RWPE1 (cell line): ENCODE measurements around the gene MGST3.
"Not testable (repeated sequence)": the region's sequence is repeated elsewhere in the genome, so short reads cannot be mapped to it uniquely, and the experiment has no call there.

ENCODE experiments used
- CTCF ChIA-PET: fragments of 350-600 bp; sonication (Branson Sonifier 250); formaldehyde crosslinking; extraction: SDS; loops from one replicate; lab custom pipeline; 2021; lab: Yijun Ruan, JAX
- POLR2A ChIA-PET: fragments of 400-600 bp; formaldehyde crosslinking; extraction: SDS; loops from one replicate; lab custom pipeline; 2020; ENCODE audit warnings: antibody characterized with exemption; ENCODE audit not compliant: low non-redundant PET; lab: Yijun Ruan, JAX
- DNase-seq: peaks from one replicate; pipeline ENCODE4 v3.0.0; 2012; ENCODE audit warnings: low spot score
- H3K27ac ChIP-seq: fragments of 450-650 bp; 2 replicates; pipeline ENCODE4 v1.5.1; 2017
- CTCF ChIP-seq: fragments of 450-650 bp; conservative IDR thresholded peaks from 2 replicates; pipeline ENCODE4 v1.5.1; 2017; ENCODE audit warnings: low read depth, mild to moderate bottlenecking

The MGST3 gene

GRCh38 chr1:165597883-165598675 is 33.0 kb upstream of the MGST3 start:
- TF ChIP-seq CTCF = no peak
- POLR2A ChIA-PET = no interaction called here
- CTCF ChIA-PET = interaction anchor here (0.6 to 1.0 kb wide), 3 partner anchors 194 to 231 kb away, joined by 3 read pairs; no protein-coding TSS in a partner anchor
- DNase-seq = peak; percentile 95
- peak overlapping the region; percentile 82 for H3K27ac ChIP-seq

DNA sequence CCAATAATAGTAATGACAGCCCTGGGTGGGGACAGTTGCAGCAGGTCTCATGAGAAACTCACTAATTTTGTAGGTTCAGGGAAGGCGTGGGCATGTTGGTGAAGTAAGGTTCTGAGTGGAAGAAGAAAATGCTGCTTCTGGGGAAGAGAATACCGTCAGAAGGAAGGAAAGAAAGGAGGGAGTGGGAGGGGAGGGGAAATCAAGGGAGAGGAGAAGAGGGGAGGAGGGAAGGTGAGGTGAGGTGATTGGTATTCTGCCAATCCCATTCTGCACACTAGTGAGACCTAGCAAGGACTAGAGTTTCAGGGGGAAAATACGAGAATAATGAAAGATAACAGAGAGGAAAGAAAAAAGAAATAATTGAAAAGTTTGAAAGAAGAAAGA is 32.4 kb upstream of the MGST3 start:
- POLR2A ChIA-PET = no interaction called here

DNA sequence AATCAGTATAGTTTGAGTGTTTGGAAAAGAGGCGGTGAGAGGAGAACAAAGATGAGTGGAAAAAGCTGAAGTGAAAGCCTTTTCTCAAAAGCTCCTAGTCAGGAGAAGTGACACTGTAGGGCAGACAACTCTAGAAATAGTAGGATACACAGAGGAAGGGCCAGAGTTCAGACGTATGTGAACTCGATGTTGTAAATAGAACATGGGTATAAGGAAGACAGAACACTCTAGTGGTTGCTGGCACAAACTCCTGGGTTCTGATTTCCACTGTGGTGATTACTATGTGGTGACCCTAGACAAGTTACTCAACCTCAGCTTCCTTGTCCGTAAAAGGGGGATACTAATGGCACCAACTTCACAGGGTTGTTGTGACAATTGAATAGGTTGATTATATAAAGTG is 30.2 kb upstream of the MGST3 start:
- no peak for TF ChIP-seq CTCF
- H3K27ac ChIP-seq = no peak overlapping the region
- DNase-seq = no peak
- ChIA-PET POLR2A (no interaction called here), CTCF (interaction anchor here (0.6 to 1.1 kb wide), 3 partner anchors 9 to 207 kb away, joined by 3 to 5 read pairs (median 4); no protein-coding TSS in a partner anchor)

More for the DNA sequence above, 32.4 kb upstream of the MGST3 start:
- CTCF ChIA-PET = no interaction called here
- peak overlapping the region; percentile 82 for H3K27ac ChIP-seq
- DNase-seq = no peak
- no peak for TF ChIP-seq CTCF

- CTCF ChIA-PET = no interaction called here
- DNase-seq = no peak
- TF ChIP-seq CTCF = no peak
- POLR2A ChIA-PET = no interaction called here
- H3K27ac ChIP-seq = no peak overlapping the region
These were observed 27.2 kb upstream of the MGST3 start for GRCh38 chr1:165603810-165604209.

- ChIA-PET POLR2A (no interaction called here), CTCF (no interaction called here)
- no peak for TF ChIP-seq CTCF
- no peak for DNase-seq
- H3K27ac ChIP-seq = no peak overlapping the region
These were observed 25.8 kb upstream of the MGST3 start for GRCh38 chr1:165605246-165605645.

DNA sequence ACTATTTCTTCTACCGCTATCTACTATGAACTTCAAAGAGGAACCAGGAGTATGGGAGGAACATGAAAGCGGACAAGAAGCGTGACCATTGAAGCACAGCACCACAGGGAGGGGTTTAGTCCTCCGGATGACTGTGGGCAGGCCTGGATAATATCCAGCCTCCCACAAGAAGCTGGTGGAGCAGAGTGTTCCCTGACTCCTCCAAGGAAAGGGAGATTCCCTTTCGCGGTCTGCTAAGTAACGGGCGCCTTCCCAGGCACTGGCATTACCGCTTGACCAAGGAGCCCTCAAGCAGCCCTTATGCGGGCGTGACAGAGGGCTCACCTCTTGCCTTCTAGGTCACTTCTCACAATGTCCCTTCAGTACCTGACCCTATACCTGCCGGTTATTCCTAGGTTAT is 24.4 kb upstream of the MGST3 start:
- H3K27ac ChIP-seq, CTCF ChIA-PET, POLR2A ChIA-PET, DNase-seq: not testable (repeated sequence)

- CTCF ChIA-PET = no interaction called here
- no peak for TF ChIP-seq CTCF
- DNase-seq = no peak
- POLR2A ChIA-PET = no interaction called here
- H3K27ac ChIP-seq = no peak overlapping the region
These were observed 20.2 kb upstream of the MGST3 start for GRCh38 chr1:165610866-165611265.
